ENCODE results near the gene ABCB7. TPM values are rescaled to one million over a fixed set of nuclear protein-coding genes. Genes with fewer than 3 reads are reported as not detected.
"Not testable (repeated sequence)": the region's sequence is repeated elsewhere in the genome, so short reads cannot be mapped to it uniquely, and the experiment has no call there.

ABCB7 gene
- total RNA-seq, 4 donors from 2014 or later: 26.5 to 48.4 (median 42.4) TPM

DNA sequence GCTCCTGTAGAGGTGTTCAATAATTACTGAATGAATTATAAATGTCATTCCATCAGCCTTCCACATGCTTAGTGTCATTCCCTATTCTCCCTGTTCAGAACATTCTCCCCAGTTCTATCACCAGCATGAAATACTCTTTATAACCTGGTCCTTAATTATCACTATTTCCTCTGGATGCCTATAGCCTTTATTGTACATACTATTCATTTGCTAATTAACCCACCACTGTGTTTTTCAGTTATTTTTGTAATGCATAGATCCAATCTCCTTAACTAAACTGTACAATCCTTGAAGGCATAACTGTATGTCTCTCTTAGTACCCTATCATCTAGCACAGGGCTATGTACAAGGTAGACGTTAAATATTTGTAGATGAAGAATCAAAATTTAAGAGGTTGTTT, 1.2 kb downstream of the ABCB7 start:
- ATAC-seq (ENCODE audit: low FRiP score): no peak
- no peak for DNase-seq (ENCODE audit: low spot score)
- TF ChIP-seq, protein P1, sequence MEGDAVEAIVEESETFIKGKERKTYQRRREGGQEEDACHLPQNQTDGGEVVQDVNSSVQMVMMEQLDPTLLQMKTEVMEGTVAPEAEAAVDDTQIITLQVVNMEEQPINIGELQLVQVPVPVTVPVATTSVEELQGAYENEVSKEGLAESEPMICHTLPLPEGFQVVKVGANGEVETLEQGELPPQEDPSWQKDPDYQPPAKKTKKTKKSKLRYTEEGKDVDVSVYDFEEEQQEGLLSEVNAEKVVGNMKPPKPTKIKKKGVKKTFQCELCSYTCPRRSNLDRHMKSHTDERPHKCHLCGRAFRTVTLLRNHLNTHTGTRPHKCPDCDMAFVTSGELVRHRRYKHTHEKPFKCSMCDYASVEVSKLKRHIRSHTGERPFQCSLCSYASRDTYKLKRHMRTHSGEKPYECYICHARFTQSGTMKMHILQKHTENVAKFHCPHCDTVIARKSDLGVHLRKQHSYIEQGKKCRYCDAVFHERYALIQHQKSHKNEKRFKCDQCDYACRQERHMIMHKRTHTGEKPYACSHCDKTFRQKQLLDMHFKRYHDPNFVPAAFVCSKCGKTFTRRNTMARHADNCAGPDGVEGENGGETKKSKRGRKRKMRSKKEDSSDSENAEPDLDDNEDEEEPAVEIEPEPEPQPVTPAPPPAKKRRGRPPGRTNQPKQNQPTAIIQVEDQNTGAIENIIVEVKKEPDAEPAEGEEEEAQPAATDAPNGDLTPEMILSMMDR (IDR thresholded peaks at IDR 0.05): no peak

DNA sequence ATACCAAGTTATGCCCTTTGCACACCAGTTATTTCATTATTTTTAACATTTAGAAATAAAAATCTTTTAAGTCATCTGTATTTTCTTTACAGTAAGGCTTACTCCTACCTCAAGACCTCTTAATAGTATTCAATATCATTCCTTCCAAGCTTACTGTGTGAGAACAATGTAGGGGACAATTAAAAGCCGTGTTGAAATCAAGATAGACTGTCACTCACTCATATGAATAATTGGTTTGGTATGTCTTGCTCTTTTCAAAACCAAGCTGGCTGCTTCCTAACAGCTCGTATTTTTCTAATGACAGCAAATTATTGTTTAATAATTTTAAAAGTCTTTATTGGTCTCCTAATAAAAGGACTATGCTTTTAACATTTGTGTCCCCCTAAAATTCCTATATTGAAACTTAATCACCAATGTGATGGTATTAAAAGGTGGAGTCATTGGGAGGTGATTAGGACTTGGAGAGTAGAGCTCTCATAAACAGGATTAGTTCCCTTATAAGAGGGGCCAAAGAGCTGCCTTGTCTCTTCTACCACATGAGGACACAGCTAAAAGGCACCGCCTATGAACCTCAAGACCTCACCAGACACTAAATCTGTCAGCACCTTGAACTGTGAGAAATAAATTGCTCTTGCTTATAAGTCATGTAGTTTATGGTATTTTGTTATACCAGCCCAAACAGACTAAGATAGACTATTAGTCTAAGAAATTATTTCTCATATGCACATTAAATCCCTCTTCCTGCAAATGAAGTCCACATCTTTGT, 4.1 kb downstream of the ABCB7 start:
- ATAC-seq (ENCODE audit: low FRiP score) (no peak), DNase-seq (ENCODE audit: low spot score) (no peak)
- TF ChIP-seq, protein P1 (IDR thresholded peaks at IDR 0.05): no peak

DNA sequence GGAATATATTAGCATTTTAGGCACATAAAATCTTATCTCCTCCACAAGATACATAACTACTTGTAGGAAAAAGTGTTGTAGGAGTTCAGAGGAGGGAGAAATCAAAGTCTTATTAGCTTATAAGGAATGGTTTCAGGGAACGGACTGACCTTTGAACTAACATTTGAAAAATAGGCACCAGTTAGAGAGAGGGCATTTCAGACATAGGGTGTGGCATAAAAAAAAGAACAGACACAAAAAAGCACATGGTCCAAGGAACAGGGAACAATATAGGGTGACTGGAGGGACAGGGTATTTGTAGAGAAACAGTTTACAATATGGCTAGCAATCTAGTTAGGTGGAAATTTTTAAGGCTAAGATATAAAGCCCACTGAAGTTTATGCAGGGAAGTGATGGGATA, 6.4 kb downstream of the ABCB7 start:
- TF ChIP-seq, protein P1 (IDR thresholded peaks at IDR 0.05): no peak
- DNase-seq (ENCODE audit: low spot score): no peak
- ATAC-seq (ENCODE audit: low FRiP score): no peak

DNA sequence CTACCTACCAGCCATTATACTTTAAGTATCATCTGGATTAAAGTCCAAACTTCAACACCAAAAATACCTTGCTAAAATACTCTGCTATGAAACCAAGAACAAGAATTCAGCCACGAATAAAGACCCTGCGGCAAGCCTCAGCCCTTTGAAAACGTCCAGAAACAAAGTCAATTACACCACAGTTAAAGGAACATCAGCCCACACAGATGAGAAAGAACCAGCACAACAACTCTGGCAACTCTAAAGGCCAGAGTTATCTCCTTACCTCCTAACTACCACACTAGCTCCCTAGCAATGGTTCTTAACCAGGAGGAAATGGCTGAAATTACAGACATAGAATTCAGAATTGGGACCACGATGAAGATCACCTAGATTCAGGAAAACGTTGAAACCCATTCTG, 23.4 kb downstream of the ABCB7 start:
- TF ChIP-seq, protein P1 (IDR thresholded peaks at IDR 0.05): no peak
- DNase-seq (ENCODE audit: low spot score) (no peak), ATAC-seq (ENCODE audit: low FRiP score) (no peak)

DNA sequence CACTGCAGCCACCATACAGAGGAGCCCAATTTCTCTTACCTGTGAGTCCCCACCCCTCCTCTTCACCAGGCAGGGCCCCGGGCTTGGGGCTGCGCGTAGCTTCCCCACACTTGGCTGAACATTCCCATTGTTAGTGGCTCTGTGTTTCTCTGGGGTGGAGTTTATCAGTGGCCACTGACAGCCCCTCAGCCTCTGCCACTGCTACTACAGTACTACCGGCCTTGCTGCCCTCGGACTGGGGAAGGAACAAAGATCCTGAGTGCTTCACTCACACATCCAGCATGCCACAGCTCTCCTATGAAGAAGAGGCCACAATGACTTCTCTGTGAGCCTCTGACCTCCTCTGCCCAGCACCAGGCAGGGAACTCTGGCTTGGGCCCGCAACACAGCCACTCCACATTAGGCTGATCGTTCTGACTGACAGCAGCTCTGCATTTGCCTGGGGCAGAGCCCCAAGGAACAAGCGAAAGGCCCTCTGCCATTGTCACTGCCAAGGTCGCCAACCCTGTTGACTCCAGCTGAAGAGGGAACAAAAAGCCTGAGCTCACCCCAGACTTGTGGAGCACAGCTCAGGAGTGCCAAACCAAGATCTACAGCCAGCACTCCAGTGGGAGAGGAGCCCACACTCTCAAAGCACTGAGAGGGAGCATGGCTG, 24.0 kb downstream of the ABCB7 start:
- DNase-seq (ENCODE audit: low spot score) (no peak), ATAC-seq (ENCODE audit: low FRiP score) (no peak)
- TF ChIP-seq, protein P1 (IDR thresholded peaks at IDR 0.05): no peak

DNA sequence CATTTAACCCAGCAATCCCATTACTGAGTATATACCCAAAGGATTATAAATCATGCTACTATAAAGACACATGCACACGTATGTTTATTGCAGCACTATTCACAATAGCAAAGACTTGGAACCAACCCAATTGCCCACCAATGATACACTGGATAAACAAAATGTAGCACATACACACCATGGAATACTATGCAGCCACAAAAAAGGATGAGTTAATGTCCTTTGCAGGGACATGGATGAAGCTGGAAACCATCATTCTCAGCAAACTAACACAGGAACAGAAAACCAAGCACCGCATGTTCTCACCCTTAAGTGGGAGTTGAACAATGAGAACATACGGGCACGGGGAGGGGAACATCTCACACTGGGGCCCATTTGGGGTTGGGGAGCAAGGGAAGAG, 27.0 kb downstream of the ABCB7 start:
- not testable (repeated sequence) for DNase-seq (ENCODE audit: low spot score); ATAC-seq (ENCODE audit: low FRiP score)

DNA sequence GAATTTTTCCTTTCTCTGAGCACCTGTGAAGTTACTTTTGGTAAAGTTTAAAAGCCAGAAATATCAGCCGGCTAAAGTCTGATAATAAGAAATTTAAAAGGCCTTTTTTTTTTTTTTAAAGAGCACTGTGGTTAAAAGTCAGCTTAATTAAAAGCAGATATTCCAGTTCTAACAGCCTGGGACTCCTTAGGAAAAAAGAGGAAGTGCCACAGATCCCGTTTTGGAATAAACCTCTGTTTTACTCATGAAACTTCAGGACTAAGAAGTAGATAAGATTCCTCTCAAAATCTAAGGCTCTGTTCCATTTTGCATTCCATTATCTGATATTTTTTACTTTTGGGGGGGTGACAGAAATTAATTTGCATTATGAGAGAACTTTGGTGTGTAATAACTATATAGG, 37.8 kb downstream of the ABCB7 start:
- TF ChIP-seq, protein P1 (IDR thresholded peaks at IDR 0.05): no peak
- ATAC-seq (ENCODE audit: low FRiP score) (no peak), DNase-seq (ENCODE audit: low spot score) (no peak)

Data from omental fat pad (tissue), 4 donors.